Suprapubic skin (tissue), 4 donors: ENCODE results near the gene ATAD3C. TPM values are rescaled to one million over a fixed set of nuclear protein-coding genes. Genes with fewer than 3 reads are reported as not detected.

Experiments used
- DNase-seq, 2 donors: peaks; one replicate each; pipeline ENCODE4 v3.0.0-alpha.2; 2019; ENCODE audit warnings: low spot score in 2 of 2
- H3K27ac ChIP-seq: fragments of 200-600 bp; sonication (generic); one replicate; pipeline ENCODE4 v1.5.1; 2019
- H3K27me3 ChIP-seq: fragments of 200-600 bp; sonication (generic); one replicate; pipeline ENCODE4 v1.5.1; 2019
- H3K36me3 ChIP-seq: fragments of 200-600 bp; sonication (generic); one replicate; pipeline ENCODE4 v1.5.1; 2019
- H3K4me1 ChIP-seq: fragments of 200-600 bp; sonication (generic); one replicate; pipeline ENCODE4 v1.5.1; 2019
- H3K4me3 ChIP-seq: fragments of 200-600 bp; sonication (generic); one replicate; pipeline ENCODE4 v1.5.1; 2019; ENCODE audit warnings: mild to moderate bottlenecking
- H3K9me3 ChIP-seq: fragments of 200-600 bp; sonication (generic); one replicate; pipeline ENCODE4 v1.5.1; 2019
- CTCF ChIP-seq, 2 donors: fragments of 200-600 bp in 1 of 2; fragments of 450-650 bp in 1 of 2; sonication (generic) in 1 of 2; IDR thresholded peaks; one replicate each; pipeline ENCODE4 v1.5.1; 2016 to 2019; ENCODE audit warnings: antibody characterized with exemption in 2 of 2, mild to moderate bottlenecking in 1 of 2, moderate library complexity in 1 of 2
- EP300 ChIP-seq: sonication (generic); formaldehyde crosslinking; IDR thresholded peaks from one replicate; pipeline ENCODE4 v1.6.1; 2017; ENCODE audit warnings: antibody characterized with exemption
- POLR2A ChIP-seq, 2 donors: fragments of 450-650 bp; IDR thresholded peaks; one replicate each; pipeline ENCODE4 v1.6.1; 2017; ENCODE audit warnings: antibody characterized with exemption in 2 of 2, mild to moderate bottlenecking in 2 of 2, moderate library complexity in 2 of 2
- POLR2AphosphoS5 ChIP-seq, 3 donors: sonication (generic); formaldehyde crosslinking; IDR thresholded peaks; one replicate each; pipeline ENCODE4 v1.6.1; 2017; ENCODE audit warnings: antibody characterized with exemption in 3 of 3
- WGBS: methylation state at CpG from one replicate; pipeline ENCODE4 v1.1.5; 2018; 5-methylcytosine and 5-hydroxymethylcytosine counted together
- total RNA-seq, 4 donors: library from RNA; depleted of rRNA; stranded (reverse); fragments of >200 nt; gene quantifications; one replicate each; pipeline ENCODE4 v1.1.0, GENCODE V29; 2016

Gene ATAD3C
- total RNA-seq, 4 donors from 2014 or later, result 0.32 to 4.2 (median 1.2) TPM

- peaks cover 9% of the 10 kb centered on the region for H3K36me3 ChIP-seq
- no peak for TF ChIP-seq POLR2A (IDR thresholded peaks at IDR 0.05)
- TF ChIP-seq EP300, result no peak
- TF ChIP-seq CTCF (IDR thresholded peaks at IDR 0.05), result no peak
- 80% methylated on average over 1 of the region's 31 CpGs for WGBS
- H3K4me1 ChIP-seq, result peaks cover 80% of the 10 kb centered on the region
- no peak overlapping the region for H3K27ac ChIP-seq
- no peaks in the 10 kb centered on the region for H3K9me3 ChIP-seq
- peak overlapping the region; percentile 70 for H3K4me3 ChIP-seq
- DNase-seq, result no peak
- H3K27me3 ChIP-seq, result no peaks in the 10 kb centered on the region
Observed at GRCh38 chr1:1437033-1437903, 12.2 kb upstream of the ATAD3C start.

GRCh38 chr1:1437904-1438376, 11.5 kb upstream of the ATAD3C start:
- H3K4me1 ChIP-seq, result peaks cover 74% of the 10 kb centered on the region
- H3K27me3 ChIP-seq, result no peaks in the 10 kb centered on the region
- H3K9me3 ChIP-seq, result no peaks in the 10 kb centered on the region
- no peak for TF ChIP-seq EP300
- TF ChIP-seq CTCF (IDR thresholded peaks at IDR 0.05), result no peak
- TF ChIP-seq POLR2AphosphoS5 (IDR thresholded peaks at IDR 0.05), result no peak
- no peak for TF ChIP-seq POLR2A (IDR thresholded peaks at IDR 0.05)
- H3K27ac ChIP-seq, result no peak overlapping the region
- DNase-seq, result no peak
- peak overlapping the region; percentile 13 for H3K4me3 ChIP-seq
- WGBS, result 73% methylated on average over 2 of the region's 11 CpGs
- peaks cover 9% of the 10 kb centered on the region for H3K36me3 ChIP-seq

- 86% methylated on average over 24 of the region's 45 CpGs for WGBS
- peaks cover 65% of the 10 kb centered on the region for H3K4me1 ChIP-seq
Observed at GRCh38 chr1:1438531-1439381, 10.7 kb upstream of the ATAD3C start.

GRCh38 chr1:1439546-1440261, 9.8 kb upstream of the ATAD3C start:
- no peak for DNase-seq
- H3K9me3 ChIP-seq, result no peaks in the 10 kb centered on the region
- H3K4me3 ChIP-seq, result no peak overlapping the region
- H3K4me1 ChIP-seq, result peaks cover 56% of the 10 kb centered on the region
- H3K27me3 ChIP-seq, result no peaks in the 10 kb centered on the region
- TF ChIP-seq POLR2A (IDR thresholded peaks at IDR 0.05) (no peak), POLR2AphosphoS5 (IDR thresholded peaks at IDR 0.05) (no peak), EP300 (no peak), CTCF (IDR thresholded peaks at IDR 0.05) (no peak)
- 79% methylated on average over 17 of the region's 82 CpGs for WGBS
- no peak overlapping the region for H3K27ac ChIP-seq
- peaks cover 9% of the 10 kb centered on the region for H3K36me3 ChIP-seq

More at GRCh38 chr1:1438531-1439381, 10.7 kb upstream of the ATAD3C start:
- no peak for DNase-seq
- no peak for TF ChIP-seq POLR2A (IDR thresholded peaks at IDR 0.05)
- TF ChIP-seq CTCF (IDR thresholded peaks at IDR 0.05), result no peak
- TF ChIP-seq POLR2AphosphoS5 (IDR thresholded peaks at IDR 0.05), result no peak
- no peak for TF ChIP-seq EP300
- H3K9me3 ChIP-seq, result no peaks in the 10 kb centered on the region
- H3K27ac ChIP-seq, result no peak overlapping the region
- H3K4me3 ChIP-seq, result no peak overlapping the region
- peaks cover 9% of the 10 kb centered on the region for H3K36me3 ChIP-seq
- H3K27me3 ChIP-seq, result no peaks in the 10 kb centered on the region
